ENCODE measurements around the gene HDAC10. TPM values are rescaled to one million over a fixed set of nuclear protein-coding genes. Genes with fewer than 3 reads are reported as not detected.

HDAC10 gene
- total RNA-seq, 1 experiment from 2014 or later = 15.4 TPM

DNA sequence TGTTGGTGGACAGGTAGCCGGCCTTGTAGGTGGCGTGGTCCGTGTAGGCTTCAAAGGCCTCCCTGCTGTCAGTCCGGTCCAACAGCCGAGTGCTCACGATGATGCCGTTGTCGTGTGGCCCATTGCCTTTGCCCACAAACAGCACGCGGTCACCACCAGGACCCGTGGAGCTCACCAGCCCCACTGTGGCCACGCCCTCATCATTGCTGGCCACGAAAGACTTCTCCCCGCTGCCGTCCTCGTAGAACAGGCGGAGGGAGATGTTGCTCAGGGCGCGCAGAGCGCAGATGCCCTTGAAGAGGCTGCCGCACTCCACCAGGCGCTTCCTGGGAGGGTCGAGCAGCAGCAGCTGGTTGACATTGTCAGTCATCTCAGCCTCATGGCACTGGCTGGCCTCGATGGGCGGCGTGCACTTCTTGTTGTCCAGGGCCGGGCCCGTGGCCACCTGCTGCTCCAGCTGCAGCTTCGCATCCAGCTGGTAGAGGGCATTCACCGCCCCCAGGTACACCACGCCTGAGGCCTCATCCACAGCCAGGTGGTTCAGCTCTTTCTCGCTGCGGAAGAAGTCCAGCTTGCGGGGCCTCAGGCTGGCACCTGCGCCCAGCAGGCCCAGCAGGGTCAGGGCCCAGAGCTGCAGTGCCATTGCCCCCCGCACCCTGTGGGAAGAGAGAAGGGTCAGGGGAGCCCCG lies 39.0 kb upstream of the HDAC10 start:
- Histone ChIP-seq H3K9me3 (replicated peaks) (no peaks in the 10 kb centered on the region), H3K4me3 (no peak overlapping the region), H3K27me3 (replicated peaks) (no peaks in the 10 kb centered on the region), H3K4me1 (replicated peaks) (peaks cover 33% of the 10 kb centered on the region), H3K27ac (no peak overlapping the region), H3K36me3 (peaks cover 85% of the 10 kb centered on the region)
- DNase-seq (ENCODE audit: low read depth in 1 of 2, low spot score in 2 of 2) = no peak

DNA sequence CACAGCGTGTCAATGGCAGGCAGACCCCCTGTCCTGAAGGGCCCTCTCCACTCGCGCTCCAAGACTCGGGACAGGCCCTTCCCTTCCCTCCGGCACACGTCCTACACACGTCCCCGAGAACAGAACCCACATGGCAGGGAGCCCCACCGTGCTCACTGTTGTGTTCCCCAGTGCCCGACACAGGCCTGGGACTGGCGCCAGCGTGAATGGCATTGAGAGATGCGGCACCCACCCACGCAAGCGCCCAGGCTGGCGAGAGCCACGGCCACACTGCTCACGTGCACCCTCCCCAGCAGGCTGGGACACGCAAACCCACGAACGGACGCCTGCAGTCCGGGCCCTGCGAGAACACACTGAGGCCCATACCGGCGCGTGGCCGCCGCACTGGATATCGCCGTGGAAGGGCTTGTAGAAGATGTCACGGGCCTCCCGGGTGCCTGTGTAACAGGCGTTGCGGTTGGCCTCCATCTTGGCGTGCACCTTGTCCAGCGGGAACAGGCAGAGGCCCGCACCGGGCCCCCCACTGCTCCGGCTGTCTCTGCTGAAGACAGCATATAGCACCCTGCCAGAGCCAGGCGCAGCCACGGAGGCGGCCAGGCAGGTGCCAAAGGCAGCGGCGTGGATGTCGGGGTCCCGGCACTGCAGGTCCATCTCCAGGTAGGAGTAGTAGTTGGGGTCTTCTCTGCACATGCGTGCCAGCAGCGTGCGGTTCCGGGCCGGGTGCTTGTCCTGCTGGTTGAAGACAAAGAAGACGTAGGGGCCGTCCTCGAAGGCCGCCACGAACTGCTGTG lies 38.3 kb upstream of the HDAC10 start:
- DNase-seq (ENCODE audit: low read depth in 1 of 2, low spot score in 2 of 2) = no peak
- peaks cover 86% of the 10 kb centered on the region for H3K36me3 ChIP-seq
- H3K27ac ChIP-seq = no peak overlapping the region
- peaks cover 29% of the 10 kb centered on the region for H3K4me1 ChIP-seq (replicated peaks)
- no peaks in the 10 kb centered on the region for H3K9me3 ChIP-seq (replicated peaks)
- no peak overlapping the region for H3K4me3 ChIP-seq
- no peaks in the 10 kb centered on the region for H3K27me3 ChIP-seq (replicated peaks)

DNA sequence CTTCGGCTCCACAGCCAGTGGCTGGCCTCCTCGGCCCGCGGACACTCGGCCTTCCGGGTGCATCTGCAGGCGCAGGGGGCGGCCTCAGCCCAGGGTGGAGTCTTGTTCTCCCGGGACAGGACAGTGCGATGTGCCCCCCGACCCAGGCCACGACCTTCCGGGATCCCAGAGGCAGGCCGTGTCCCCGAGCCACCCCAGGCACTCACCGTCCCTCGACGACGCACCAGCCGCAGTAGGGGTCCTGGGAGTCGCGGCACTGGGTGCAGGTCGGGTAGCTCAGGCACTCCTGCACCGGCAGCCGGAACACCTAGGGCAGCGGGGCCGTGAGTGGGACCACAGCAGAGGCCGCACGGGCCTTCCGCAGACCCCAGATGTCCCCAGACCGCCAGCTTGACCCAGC lies 36.7 kb upstream of the HDAC10 start:
- Histone ChIP-seq H3K27me3 (replicated peaks) (no peaks in the 10 kb centered on the region), H3K4me1 (replicated peaks) (peaks cover 17% of the 10 kb centered on the region), H3K27ac (no peak overlapping the region), H3K4me3 (no peak overlapping the region), H3K9me3 (replicated peaks) (no peaks in the 10 kb centered on the region), H3K36me3 (peaks cover 87% of the 10 kb centered on the region)
- no peak for DNase-seq (ENCODE audit: low read depth in 1 of 2, low spot score in 2 of 2)

DNA sequence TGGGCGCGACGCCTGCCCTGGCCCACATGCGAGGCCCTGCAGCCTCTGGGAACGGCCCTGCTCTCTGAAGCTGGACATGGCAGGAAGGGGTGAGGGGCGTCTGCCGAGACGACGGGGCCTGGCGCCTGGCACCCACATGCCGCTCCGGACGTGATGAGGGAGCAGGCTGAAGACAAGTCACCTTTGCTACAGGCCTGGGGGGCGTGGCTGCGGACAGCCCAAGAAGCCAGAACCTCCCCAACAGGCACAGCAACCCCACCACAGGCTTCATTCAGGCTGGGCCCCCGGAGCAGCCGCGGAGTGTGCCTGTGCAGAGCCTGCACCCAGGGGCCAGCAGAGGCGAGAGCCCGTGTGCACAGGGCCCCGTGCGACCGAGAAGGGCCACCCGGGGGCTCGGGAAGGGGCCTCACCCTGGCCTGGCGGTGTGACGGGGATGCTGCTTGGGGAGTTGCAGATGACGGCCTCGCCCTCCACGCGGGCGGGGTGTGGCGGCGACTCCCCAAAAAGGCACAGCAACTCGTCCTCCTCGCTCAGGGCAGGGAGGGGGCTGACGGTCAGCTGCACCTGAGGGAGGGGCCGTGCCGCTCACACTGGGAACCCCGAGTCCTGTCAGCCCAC lies 35.7 kb upstream of the HDAC10 start:
- DNase-seq (ENCODE audit: low read depth in 1 of 2, low spot score in 2 of 2) = no peak
- H3K4me1 ChIP-seq (replicated peaks) = peaks cover 17% of the 10 kb centered on the region
- no peaks in the 10 kb centered on the region for H3K27me3 ChIP-seq (replicated peaks)
- no peaks in the 10 kb centered on the region for H3K9me3 ChIP-seq (replicated peaks)
- H3K36me3 ChIP-seq = peaks cover 88% of the 10 kb centered on the region
- H3K4me3 ChIP-seq = no peak overlapping the region
- H3K27ac ChIP-seq = no peak overlapping the region

DNA sequence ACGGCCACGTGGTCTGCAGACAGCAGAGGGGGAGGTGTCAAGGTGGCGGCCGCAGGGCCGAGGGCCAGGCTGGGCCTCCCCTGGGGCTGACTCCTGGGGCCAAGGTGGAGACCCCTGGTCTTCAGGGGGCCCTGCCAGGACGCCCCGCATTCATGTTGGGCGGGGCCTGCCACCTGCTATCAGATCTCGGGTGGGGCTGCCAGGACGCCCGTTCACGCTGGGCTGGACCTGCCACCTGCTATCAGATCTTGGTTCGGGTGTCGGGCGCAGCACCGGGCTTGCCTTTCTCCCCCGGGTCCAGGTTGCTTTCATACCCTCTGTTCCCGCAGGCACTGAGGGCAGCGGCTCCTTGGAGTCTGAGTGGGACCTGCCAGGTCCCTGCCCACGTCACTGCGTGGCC lies 35.2 kb upstream of the HDAC10 start:
- Histone ChIP-seq H3K9me3 (replicated peaks) (no peaks in the 10 kb centered on the region), H3K36me3 (peaks cover 88% of the 10 kb centered on the region), H3K27ac (no peak overlapping the region), H3K4me1 (replicated peaks) (peaks cover 16% of the 10 kb centered on the region), H3K27me3 (replicated peaks) (no peaks in the 10 kb centered on the region), H3K4me3 (no peak overlapping the region)
- no peak for DNase-seq (ENCODE audit: low read depth in 1 of 2, low spot score in 2 of 2)

DNA sequence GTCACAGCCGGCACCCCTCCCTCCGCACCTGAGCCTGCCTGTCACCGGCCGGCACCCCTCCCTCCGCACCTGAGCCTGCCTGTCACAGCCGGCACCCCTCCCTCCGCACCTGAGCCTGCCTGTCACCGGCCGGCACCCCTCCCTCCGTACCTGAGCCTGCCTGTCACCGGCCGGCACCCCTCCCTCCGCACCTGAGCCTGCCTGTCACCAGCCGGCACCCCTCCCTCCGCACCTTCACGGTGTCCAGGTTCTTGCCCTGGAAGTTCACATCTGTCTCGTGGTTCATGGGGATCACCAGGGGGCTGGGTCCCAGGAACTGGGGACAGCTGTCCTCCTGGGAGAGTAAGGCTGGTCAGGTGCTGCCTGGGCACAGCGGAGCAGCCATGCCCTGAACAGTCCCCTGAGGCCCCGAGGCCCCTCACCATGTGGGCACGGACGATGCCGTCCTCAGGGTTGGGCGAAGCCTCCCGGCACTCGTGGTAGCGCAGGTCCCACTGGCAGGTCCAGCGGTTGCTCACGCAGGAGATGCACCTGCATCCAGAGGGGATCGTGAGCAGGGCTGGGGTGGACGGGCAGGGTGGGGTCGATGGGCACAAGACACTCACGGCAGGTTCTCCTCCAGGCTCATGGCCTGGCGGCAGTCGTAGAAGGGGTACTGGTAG lies 34.6 kb upstream of the HDAC10 start:
- no peaks in the 10 kb centered on the region for H3K27me3 ChIP-seq (replicated peaks)
- no peaks in the 10 kb centered on the region for H3K9me3 ChIP-seq (replicated peaks)
- peaks cover 16% of the 10 kb centered on the region for H3K4me1 ChIP-seq (replicated peaks)
- DNase-seq (ENCODE audit: low read depth in 1 of 2, low spot score in 2 of 2) = no peak
- no peak overlapping the region for H3K4me3 ChIP-seq
- H3K27ac ChIP-seq = no peak overlapping the region
- peaks cover 88% of the 10 kb centered on the region for H3K36me3 ChIP-seq

DNA sequence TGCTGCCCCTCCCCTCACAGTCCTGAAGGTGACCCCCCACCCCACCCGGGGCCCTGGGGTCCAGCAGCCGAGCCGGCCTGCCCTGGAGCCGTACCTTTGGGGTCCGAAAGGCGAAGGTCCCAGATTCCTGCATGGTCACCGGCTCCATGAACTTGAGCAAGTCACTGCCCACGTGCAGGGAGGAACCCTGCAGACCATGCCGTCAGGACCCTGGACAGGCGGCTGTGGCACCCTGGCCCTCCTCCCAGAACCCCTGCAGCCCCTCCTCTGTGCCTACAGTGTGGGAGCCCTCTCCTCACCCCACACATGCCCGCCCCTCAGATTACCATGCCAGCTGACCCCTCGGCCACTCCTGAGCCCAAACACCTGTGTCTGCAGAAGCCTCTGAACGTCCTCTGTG lies 33.4 kb upstream of the HDAC10 start:
- Histone ChIP-seq H3K36me3 (peaks cover 87% of the 10 kb centered on the region), H3K27me3 (replicated peaks) (no peaks in the 10 kb centered on the region)
- no peak for DNase-seq (ENCODE audit: low read depth in 1 of 2, low spot score in 2 of 2)

DNA sequence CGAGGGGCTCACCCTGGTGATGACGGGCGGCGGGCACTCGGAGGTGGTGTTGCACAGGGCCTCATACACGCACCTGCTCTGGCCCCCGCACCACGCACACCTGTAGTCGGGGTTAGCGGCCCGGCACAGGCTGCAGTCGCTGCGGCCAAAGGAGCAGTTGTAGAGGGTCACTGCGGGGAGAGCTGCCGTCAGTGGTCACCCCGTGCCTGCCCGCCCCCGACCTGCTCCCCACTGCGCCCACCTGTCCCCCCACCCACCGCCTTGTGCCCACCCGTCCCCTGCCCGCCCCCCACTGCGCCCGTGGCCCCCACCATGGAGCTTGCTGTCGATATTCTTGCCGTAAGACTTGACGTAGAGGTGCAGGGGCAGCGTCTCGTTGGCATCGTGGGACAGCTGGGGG lies 32.8 kb upstream of the HDAC10 start:
- H3K27me3 ChIP-seq (replicated peaks) = no peaks in the 10 kb centered on the region
- H3K4me1 ChIP-seq (replicated peaks) = peaks cover 16% of the 10 kb centered on the region
- H3K4me3 ChIP-seq = no peak overlapping the region
- no peak for DNase-seq (ENCODE audit: low read depth in 1 of 2, low spot score in 2 of 2)
- peaks cover 87% of the 10 kb centered on the region for H3K36me3 ChIP-seq
- H3K9me3 ChIP-seq (replicated peaks) = no peaks in the 10 kb centered on the region
- no peak overlapping the region for H3K27ac ChIP-seq

More for the DNA sequence above, 33.4 kb upstream of the HDAC10 start:
- H3K4me3 ChIP-seq = no peak overlapping the region
- H3K4me1 ChIP-seq (replicated peaks) = peaks cover 16% of the 10 kb centered on the region
- no peak overlapping the region for H3K27ac ChIP-seq
- no peaks in the 10 kb centered on the region for H3K9me3 ChIP-seq (replicated peaks)

DNA sequence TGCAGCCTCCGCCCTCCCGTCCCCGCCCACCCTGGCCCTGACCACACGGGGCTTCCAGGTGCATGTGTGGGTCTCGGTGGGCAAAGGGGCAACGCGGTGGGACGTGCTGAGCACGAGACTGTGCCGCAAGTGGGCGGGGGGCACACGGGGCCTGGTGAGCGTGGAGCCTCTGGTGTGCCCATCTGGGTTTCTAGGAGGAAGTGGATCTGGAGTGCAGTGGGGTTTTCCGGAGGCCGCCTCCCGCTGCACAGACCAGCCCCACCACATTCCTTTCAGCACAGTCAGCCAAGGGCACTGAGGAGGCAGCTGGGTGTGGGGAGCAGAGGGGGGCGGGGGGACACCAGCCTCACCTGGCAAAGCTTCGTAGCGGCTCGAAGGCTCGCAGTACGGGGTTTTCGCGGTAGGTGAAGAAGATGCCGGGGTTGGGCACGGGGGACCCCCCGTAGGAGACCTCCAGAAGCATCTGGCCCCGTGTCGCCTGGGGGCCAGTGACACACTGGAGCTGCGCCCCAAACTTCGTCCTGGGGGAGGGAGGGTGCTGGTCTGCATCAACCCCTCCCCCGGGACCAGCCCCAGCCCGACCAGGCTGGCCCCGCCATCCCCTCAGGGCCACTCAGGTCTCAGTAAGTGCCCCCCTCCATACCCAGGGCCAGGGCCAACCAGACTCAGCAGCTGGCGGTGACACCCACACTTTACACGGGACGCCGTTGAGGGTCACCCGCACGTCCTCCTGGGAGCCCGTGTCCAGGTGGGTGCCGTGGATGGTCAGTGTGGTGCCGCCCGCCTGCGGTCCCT lies 31.5 kb upstream of the HDAC10 start:
- H3K9me3 ChIP-seq (replicated peaks) = no peaks in the 10 kb centered on the region
- peak overlapping the region; percentile 73 for H3K27ac ChIP-seq
- peak; percentile 64 to 88 for DNase-seq (ENCODE audit: low read depth in 1 of 2, low spot score in 2 of 2)
- H3K27me3 ChIP-seq (replicated peaks) = no peaks in the 10 kb centered on the region
- H3K4me3 ChIP-seq = no peak overlapping the region
- peaks cover 87% of the 10 kb centered on the region for H3K36me3 ChIP-seq
- peaks cover 16% of the 10 kb centered on the region for H3K4me1 ChIP-seq (replicated peaks)

DNA sequence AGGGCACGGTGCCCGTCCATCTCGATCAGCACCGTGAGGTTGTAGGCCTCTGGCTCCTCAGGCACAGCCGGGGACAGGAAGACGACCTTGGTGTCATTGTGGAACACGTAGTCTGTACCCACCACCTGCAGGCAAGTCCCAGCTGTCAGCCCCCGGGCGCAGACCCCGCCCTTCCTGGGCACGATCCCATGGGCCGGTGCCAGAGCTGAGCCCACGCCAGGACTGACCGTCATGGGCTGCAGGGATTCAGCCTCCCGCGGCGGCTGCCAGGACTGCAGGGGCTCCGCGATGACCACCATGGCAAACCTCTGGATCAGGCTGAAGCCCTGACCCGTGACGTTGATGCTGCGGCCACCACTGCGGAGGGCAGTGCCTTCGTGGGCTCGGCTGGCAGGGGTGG lies 30.9 kb upstream of the HDAC10 start:
- Histone ChIP-seq H3K27ac (peak overlapping the region; percentile 73), H3K36me3 (peaks cover 87% of the 10 kb centered on the region), H3K27me3 (replicated peaks) (no peaks in the 10 kb centered on the region), H3K4me1 (replicated peaks) (peaks cover 16% of the 10 kb centered on the region), H3K4me3 (no peak overlapping the region), H3K9me3 (replicated peaks) (no peaks in the 10 kb centered on the region)
- DNase-seq (ENCODE audit: low read depth in 1 of 2, low spot score in 2 of 2) = no peak

DNA sequence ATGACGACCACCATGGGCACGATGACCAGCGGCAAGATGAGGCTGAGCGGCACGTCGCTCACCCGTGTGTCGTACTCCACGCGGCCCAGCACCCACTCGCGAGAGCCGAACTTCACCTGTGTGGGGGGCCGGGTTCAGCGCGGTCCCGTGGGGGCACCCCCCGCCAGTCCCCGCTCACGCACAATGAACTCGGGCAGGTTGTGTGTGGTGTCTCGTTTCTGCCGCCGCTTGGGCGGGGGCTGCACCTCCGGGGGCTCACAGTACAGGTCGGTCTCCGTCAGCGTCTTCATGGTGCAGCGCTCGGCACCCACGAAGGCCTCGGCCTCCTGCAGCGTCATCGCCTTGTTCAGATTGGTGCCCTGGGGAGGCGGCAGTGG lies 30.3 kb upstream of the HDAC10 start:
- Histone ChIP-seq H3K27ac (no peak overlapping the region), H3K9me3 (replicated peaks) (no peaks in the 10 kb centered on the region), H3K27me3 (replicated peaks) (no peaks in the 10 kb centered on the region), H3K4me3 (no peak overlapping the region), H3K4me1 (replicated peaks) (peaks cover 16% of the 10 kb centered on the region), H3K36me3 (peaks cover 87% of the 10 kb centered on the region)
- DNase-seq (ENCODE audit: low read depth in 1 of 2, low spot score in 2 of 2) = no peak

DNA sequence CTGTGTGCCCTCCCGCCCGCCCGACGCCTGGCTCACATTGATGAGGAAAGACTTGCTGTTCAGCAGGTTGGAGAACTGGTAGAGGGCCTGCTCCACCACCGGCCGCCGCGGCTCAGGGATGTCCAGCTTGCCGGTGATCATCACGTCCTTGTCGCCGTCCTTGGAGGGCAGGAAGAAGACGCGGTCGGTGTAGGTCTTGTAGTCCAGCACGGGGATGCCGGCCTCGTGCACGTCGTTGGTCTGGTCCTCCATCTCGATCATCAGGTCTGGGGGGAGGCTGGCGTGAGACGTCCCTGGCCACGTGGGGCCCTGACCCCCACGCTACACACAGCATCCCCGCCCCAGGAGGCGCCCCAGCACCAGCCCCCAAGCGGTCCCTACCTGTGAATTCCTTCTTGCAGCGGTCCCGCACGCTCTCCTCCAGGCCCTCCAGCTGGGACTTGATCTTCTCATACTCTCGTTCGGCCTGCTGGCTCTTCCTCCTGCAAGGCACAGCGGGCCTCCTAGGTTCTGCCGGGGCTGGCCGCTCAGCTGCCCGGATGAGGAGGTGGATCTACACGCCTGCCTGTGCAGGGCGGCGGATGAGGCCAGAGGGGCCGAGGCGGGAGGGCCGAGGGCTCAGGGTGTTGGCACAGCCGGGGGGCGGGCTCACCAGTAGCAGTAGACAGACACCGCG lies 29.8 kb upstream of the HDAC10 start:
- no peak for DNase-seq (ENCODE audit: low read depth in 1 of 2, low spot score in 2 of 2)
- Histone ChIP-seq H3K9me3 (replicated peaks) (no peaks in the 10 kb centered on the region), H3K4me3 (no peak overlapping the region), H3K36me3 (peaks cover 84% of the 10 kb centered on the region), H3K27ac (no peak overlapping the region), H3K27me3 (replicated peaks) (no peaks in the 10 kb centered on the region), H3K4me1 (replicated peaks) (peaks cover 16% of the 10 kb centered on the region)

Data from SJSA1 (cell line).